ENCODE results near the gene LY6G6F.

DNA sequence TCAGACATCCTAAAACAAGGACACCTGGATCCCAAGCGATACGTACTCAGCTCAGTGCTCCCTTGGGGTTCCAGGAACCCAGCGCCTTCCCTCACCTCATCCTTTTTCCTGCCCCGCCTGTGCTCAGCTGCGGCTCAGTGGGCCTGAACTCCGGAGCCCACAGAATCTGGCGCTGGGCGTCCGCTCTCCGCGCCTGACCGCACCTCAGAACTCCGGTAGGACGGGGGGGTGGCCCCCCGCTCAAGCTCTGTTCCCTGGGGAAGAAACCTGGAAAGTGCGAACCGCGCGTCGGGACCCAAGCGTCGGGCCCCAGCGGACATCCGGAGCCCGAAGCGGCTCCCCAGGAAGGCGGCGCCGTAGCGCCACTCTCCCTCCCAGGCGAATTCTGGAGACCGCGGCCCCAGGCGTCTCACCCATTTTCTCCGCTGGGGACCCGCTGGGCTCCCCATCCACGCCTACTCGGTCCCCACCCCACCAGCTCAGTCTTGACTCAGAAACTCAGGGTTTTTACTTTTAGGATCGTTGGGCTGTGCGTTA, 25.5 kb upstream of the LY6G6F start:
- TF ChIP-seq, protein P1, sequence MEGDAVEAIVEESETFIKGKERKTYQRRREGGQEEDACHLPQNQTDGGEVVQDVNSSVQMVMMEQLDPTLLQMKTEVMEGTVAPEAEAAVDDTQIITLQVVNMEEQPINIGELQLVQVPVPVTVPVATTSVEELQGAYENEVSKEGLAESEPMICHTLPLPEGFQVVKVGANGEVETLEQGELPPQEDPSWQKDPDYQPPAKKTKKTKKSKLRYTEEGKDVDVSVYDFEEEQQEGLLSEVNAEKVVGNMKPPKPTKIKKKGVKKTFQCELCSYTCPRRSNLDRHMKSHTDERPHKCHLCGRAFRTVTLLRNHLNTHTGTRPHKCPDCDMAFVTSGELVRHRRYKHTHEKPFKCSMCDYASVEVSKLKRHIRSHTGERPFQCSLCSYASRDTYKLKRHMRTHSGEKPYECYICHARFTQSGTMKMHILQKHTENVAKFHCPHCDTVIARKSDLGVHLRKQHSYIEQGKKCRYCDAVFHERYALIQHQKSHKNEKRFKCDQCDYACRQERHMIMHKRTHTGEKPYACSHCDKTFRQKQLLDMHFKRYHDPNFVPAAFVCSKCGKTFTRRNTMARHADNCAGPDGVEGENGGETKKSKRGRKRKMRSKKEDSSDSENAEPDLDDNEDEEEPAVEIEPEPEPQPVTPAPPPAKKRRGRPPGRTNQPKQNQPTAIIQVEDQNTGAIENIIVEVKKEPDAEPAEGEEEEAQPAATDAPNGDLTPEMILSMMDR (conservative IDR thresholded peaks at IDR 0.05), result no peak
- no peak for TF ChIP-seq ZFX (IDR thresholded peaks at IDR 0.05)
